ENCODE results near the gene CACNG3. TPM values are rescaled to one million over a fixed set of nuclear protein-coding genes. Genes with fewer than 3 reads are reported as not detected.
"Not testable (repeated sequence)": the region's sequence is repeated elsewhere in the genome, so short reads cannot be mapped to it uniquely, and the experiment has no call there.

CACNG3 gene
- total RNA-seq, 1 donor = not detected

DNA sequence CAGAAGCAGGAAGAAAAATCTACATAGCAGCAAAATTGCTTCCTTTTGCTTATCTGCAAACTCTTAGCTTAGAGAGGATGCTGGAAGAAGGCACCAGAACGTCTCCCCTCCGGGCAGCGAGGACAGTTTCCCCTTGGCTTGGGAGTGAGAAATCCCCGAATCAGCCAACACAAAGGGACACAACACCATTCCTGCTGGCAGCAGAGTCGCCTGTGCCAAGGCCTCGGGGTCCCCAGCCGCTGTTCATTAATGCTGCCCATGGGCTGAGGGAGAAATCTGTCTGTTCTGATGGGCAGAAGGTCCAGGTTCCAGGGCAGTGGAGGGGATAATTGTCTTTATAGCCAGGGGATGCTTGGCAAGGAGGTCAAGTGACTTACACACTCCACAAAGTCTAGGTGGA is 38.0 kb downstream of the CACNG3 start:
- H2AFZ ChIP-seq (ENCODE audit: low read length) = no peak overlapping the region
- no peaks in the 10 kb centered on the region for H4K20me1 ChIP-seq (ENCODE audit: insufficient read depth, low read length)
- TF ChIP-seq, protein P1, sequence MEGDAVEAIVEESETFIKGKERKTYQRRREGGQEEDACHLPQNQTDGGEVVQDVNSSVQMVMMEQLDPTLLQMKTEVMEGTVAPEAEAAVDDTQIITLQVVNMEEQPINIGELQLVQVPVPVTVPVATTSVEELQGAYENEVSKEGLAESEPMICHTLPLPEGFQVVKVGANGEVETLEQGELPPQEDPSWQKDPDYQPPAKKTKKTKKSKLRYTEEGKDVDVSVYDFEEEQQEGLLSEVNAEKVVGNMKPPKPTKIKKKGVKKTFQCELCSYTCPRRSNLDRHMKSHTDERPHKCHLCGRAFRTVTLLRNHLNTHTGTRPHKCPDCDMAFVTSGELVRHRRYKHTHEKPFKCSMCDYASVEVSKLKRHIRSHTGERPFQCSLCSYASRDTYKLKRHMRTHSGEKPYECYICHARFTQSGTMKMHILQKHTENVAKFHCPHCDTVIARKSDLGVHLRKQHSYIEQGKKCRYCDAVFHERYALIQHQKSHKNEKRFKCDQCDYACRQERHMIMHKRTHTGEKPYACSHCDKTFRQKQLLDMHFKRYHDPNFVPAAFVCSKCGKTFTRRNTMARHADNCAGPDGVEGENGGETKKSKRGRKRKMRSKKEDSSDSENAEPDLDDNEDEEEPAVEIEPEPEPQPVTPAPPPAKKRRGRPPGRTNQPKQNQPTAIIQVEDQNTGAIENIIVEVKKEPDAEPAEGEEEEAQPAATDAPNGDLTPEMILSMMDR (IDR thresholded peaks at IDR 0.05; ENCODE audit: extremely low read depth, low read depth, low read length) = no peak
- no peaks in the 10 kb centered on the region for H3K36me3 ChIP-seq (ENCODE audit: insufficient read depth, low read length)
- H3K27ac ChIP-seq (ENCODE audit: low read depth, low read length) = no peak overlapping the region
- no peaks in the 10 kb centered on the region for H3K4me1 ChIP-seq (ENCODE audit: insufficient read depth, low read length)
- DNase-seq (ENCODE audit: insufficient read length, low spot score, missing footprints) = no peak
- H3K27me3 ChIP-seq (ENCODE audit: insufficient read depth, low read length) = no peaks in the 10 kb centered on the region
- no peak overlapping the region for H3K4me2 ChIP-seq (ENCODE audit: insufficient read depth, low read length)
- peaks cover 7% of the 10 kb centered on the region for H3K9me3 ChIP-seq (ENCODE audit: low read depth, low read length)
- no peaks in the 10 kb centered on the region for H3K79me2 ChIP-seq (ENCODE audit: insufficient read depth, low read length)
- no peak overlapping the region for H3K4me3 ChIP-seq (ENCODE audit: insufficient read depth, low read length)

- no peaks in the 10 kb centered on the region for H3K36me3 ChIP-seq (ENCODE audit: insufficient read depth, low read length)
- no peaks in the 10 kb centered on the region for H3K79me2 ChIP-seq (ENCODE audit: insufficient read depth, low read length)
- no peak overlapping the region for H3K4me2 ChIP-seq (ENCODE audit: insufficient read depth, low read length)
- H4K20me1 ChIP-seq (ENCODE audit: insufficient read depth, low read length) = no peaks in the 10 kb centered on the region
- TF ChIP-seq, protein P1 (IDR thresholded peaks at IDR 0.05; ENCODE audit: extremely low read depth, low read depth, low read length) = no peak
- H2AFZ ChIP-seq (ENCODE audit: low read length) = no peak overlapping the region
- H3K4me3 ChIP-seq (ENCODE audit: insufficient read depth, low read length) = no peak overlapping the region
- no peak overlapping the region for H3K27ac ChIP-seq (ENCODE audit: low read depth, low read length)
- peaks cover 5% of the 10 kb centered on the region for H3K9me3 ChIP-seq (ENCODE audit: low read depth, low read length)
- no peaks in the 10 kb centered on the region for H3K27me3 ChIP-seq (ENCODE audit: insufficient read depth, low read length)
- H3K4me1 ChIP-seq (ENCODE audit: insufficient read depth, low read length) = no peaks in the 10 kb centered on the region
- no peak for DNase-seq (ENCODE audit: insufficient read length, low spot score, missing footprints)
Observed at GRCh38 chr16:24297375-24297774, 41.2 kb downstream of the CACNG3 start.

GRCh38 chr16:24298548-24299167 is 42.5 kb downstream of the CACNG3 start:
- Histone ChIP-seq H4K20me1 (ENCODE audit: insufficient read depth, low read length) (no peaks in the 10 kb centered on the region), H3K9me3 (ENCODE audit: low read depth, low read length) (peaks cover 5% of the 10 kb centered on the region), H3K4me1 (ENCODE audit: insufficient read depth, low read length) (no peaks in the 10 kb centered on the region), H3K79me2 (ENCODE audit: insufficient read depth, low read length) (no peaks in the 10 kb centered on the region), H3K4me2 (ENCODE audit: insufficient read depth, low read length) (no peak overlapping the region), H3K4me3 (ENCODE audit: insufficient read depth, low read length) (no peak overlapping the region), H3K36me3 (ENCODE audit: insufficient read depth, low read length) (no peaks in the 10 kb centered on the region), H3K27me3 (ENCODE audit: insufficient read depth, low read length) (no peaks in the 10 kb centered on the region), H3K27ac (ENCODE audit: low read depth, low read length) (no peak overlapping the region), H2AFZ (ENCODE audit: low read length) (no peak overlapping the region)
- TF ChIP-seq, protein P1 (IDR thresholded peaks at IDR 0.05; ENCODE audit: extremely low read depth, low read depth, low read length) = no peak
- no peak for DNase-seq (ENCODE audit: insufficient read length, low spot score, missing footprints)

GRCh38 chr16:24300750-24301149 is 44.6 kb downstream of the CACNG3 start:
- H3K4me3 ChIP-seq (ENCODE audit: insufficient read depth, low read length); H3K9me3 ChIP-seq (ENCODE audit: low read depth, low read length): not testable (repeated sequence)

More at GRCh38 chr16:24300750-24301149, 44.6 kb downstream of the CACNG3 start:
- not testable (repeated sequence) for DNase-seq (ENCODE audit: insufficient read length, low spot score, missing footprints); H2AFZ ChIP-seq (ENCODE audit: low read length); H3K36me3 ChIP-seq (ENCODE audit: insufficient read depth, low read length); H3K4me2 ChIP-seq (ENCODE audit: insufficient read depth, low read length); H3K4me1 ChIP-seq (ENCODE audit: insufficient read depth, low read length); H3K27me3 ChIP-seq (ENCODE audit: insufficient read depth, low read length); H4K20me1 ChIP-seq (ENCODE audit: insufficient read depth, low read length); H3K27ac ChIP-seq (ENCODE audit: low read depth, low read length); H3K79me2 ChIP-seq (ENCODE audit: insufficient read depth, low read length)

Data from osteoblast (primary cell).